Liver (tissue), 9 donors: Measurements from ENCODE around the gene SLC8A2. TPM values are rescaled to one million over a fixed set of nuclear protein-coding genes. Genes with fewer than 3 reads are reported as not detected.

Source experiments
- DNase-seq: peaks from one replicate; pipeline ENCODE4 v3.0.0-alpha.2; 2017; ENCODE audit warnings: low spot score
- H3K27ac ChIP-seq, 2 donors: one replicate each; pipeline ENCODE4 v1.7.0; 2013; ENCODE audit warnings: inconsistent platforms in 2 of 2, low read length in 2 of 2, control low read depth in 1 of 2, low read depth in 1 of 2, mild to moderate bottlenecking in 1 of 2
- H3K27me3 ChIP-seq, 4 donors: one replicate each; pipeline versions ENCODE4 v1.6.1 to v1.7.0; 2013; ENCODE audit warnings: low read length in 3 of 4, inconsistent platforms in 1 of 4, mild to moderate bottlenecking in 1 of 4, moderate library complexity in 1 of 4; ENCODE audit not compliant: control insufficient read depth in 4 of 4, insufficient read depth in 4 of 4
- H3K36me3 ChIP-seq, 4 donors: one replicate each; pipeline versions ENCODE4 v1.6.1 to v1.7.0; 2013; ENCODE audit warnings: low read length in 3 of 4, mild to moderate bottlenecking in 3 of 4, low read depth in 1 of 4, moderate library complexity in 1 of 4; ENCODE audit not compliant: control insufficient read depth in 4 of 4, insufficient read depth in 3 of 4
- H3K4me1 ChIP-seq, 4 donors: one replicate each; pipeline versions ENCODE4 v1.6.1 to v1.7.0; 2013; ENCODE audit warnings: low read length in 3 of 4, mild to moderate bottlenecking in 3 of 4, moderate library complexity in 1 of 4; ENCODE audit not compliant: control insufficient read depth in 4 of 4, insufficient read depth in 4 of 4
- H3K4me3 ChIP-seq, 3 donors: one replicate each; pipeline versions ENCODE4 v1.6.1 to v1.7.0; 2013; ENCODE audit warnings: low read length in 3 of 3, control low read depth in 1 of 3, low read depth in 1 of 3, mild to moderate bottlenecking in 1 of 3
- H3K9ac ChIP-seq, 2 donors: one replicate each; pipeline ENCODE4 v1.7.0; 2013; ENCODE audit warnings: low read length in 2 of 2, mild to moderate bottlenecking in 2 of 2, moderate library complexity in 2 of 2, control low read depth in 1 of 2, low read depth in 1 of 2
- H3K9me3 ChIP-seq, 4 donors: one replicate each; pipeline versions ENCODE4 v1.6.1 to v1.7.0; 2013; ENCODE audit warnings: low read length in 3 of 4; ENCODE audit not compliant: control insufficient read depth in 4 of 4
- ATF3 ChIP-seq: IDR thresholded peaks from 2 replicates; pipeline ENCODE4 v1.6.1; 2016; ENCODE audit warnings: antibody characterized with exemption
- CTCF ChIP-seq: fragments of 150-350 bp; IDR thresholded peaks from 2 replicates; pipeline ENCODE4 v1.5.1; 2017; ENCODE audit warnings: improper control_type of control experiment, low read depth, low read length; ENCODE audit not compliant: missing input control
- EGR1 ChIP-seq, 2 donors: IDR thresholded peaks; 2 replicates each; pipeline ENCODE4 v1.6.1; 2016 to 2018; ENCODE audit warnings: antibody characterized with exemption in 2 of 2, low read depth in 2 of 2
- FOXA2 ChIP-seq: IDR thresholded peaks from 2 replicates; pipeline ENCODE4 v1.6.1; 2016; ENCODE audit warnings: antibody characterized with exemption
- HNF4A ChIP-seq, 2 donors: conservative IDR thresholded peaks; 2 replicates each; pipeline ENCODE4 v1.6.1; 2016; ENCODE audit warnings: antibody characterized with exemption in 2 of 2, mild to moderate bottlenecking in 2 of 2
- HNF4G ChIP-seq: IDR thresholded peaks from 2 replicates; pipeline ENCODE4 v1.6.1; 2016; ENCODE audit warnings: antibody characterized with exemption
- NR2F2 ChIP-seq: IDR thresholded peaks from 2 replicates; pipeline ENCODE4 v1.6.1; 2016; ENCODE audit warnings: antibody characterized with exemption
- REST ChIP-seq: IDR thresholded peaks from 2 replicates; pipeline ENCODE4 v1.6.1; 2016; ENCODE audit warnings: antibody characterized with exemption, mild to moderate bottlenecking
- RXRA ChIP-seq, 2 donors: IDR thresholded peaks; 2 replicates each; pipeline ENCODE4 v1.6.1; 2017 to 2018; ENCODE audit warnings: antibody characterized with exemption in 2 of 2, mild to moderate bottlenecking in 1 of 2
- TAF1 ChIP-seq: conservative IDR thresholded peaks from 2 replicates; pipeline ENCODE4 v1.6.1; 2016; ENCODE audit warnings: antibody characterized with exemption, mild to moderate bottlenecking
- YY1 ChIP-seq: IDR thresholded peaks from 2 replicates; pipeline ENCODE4 v1.6.1; 2016; ENCODE audit warnings: antibody characterized with exemption, mild to moderate bottlenecking
- ZBTB33 ChIP-seq: IDR thresholded peaks from 2 replicates; pipeline ENCODE4 v1.6.1; 2016; ENCODE audit warnings: antibody characterized with exemption
- WGBS: extraction: QIAGEN DNeasy Blood & Tissue Kit; methylation state at CpG from one replicate; pipeline ENCODE4 v1.1.7; 2013; 5-methylcytosine and 5-hydroxymethylcytosine counted together
- polyA plus RNA-seq, 2 donors: library from polyadenylated mRNA; stranded (reverse) in 1 of 2; unstranded in 1 of 2; fragments of 200-250 nt in 1 of 2; fragments of >200 nt in 1 of 2; fragmentation: Nextera tagmentation in 1 of 2; extraction: Ambion mirVana in 1 of 2; gene quantifications; one replicate each; pipeline versions ENCODE4 v1.2.1 to v1.2.3, GENCODE V29; 2013 to 2015
- total RNA-seq, 2 donors: library from RNA; depleted of rRNA; stranded (reverse); fragments of >200 nt; gene quantifications; one replicate each; pipeline ENCODE4 v1.2.3, GENCODE V29; 2014
- TF ChIP-seq, protein P1 (sequence below): IDR thresholded peaks from 2 replicates; pipeline ENCODE4 v1.6.1; 2016; ENCODE audit warnings: antibody characterized with exemption
- donor health status: healthy.
- donor health status: healthy.
- donor health status: healthy.
- donor health status: healthy.
- donor health status: healthy.

Gene SLC8A2
- total and polyA plus RNA-seq, 4 donors: 0.01 to 0.25 TPM; not detected in 2

GRCh38 chr19:47479701-47480503 lies 8.2 kb upstream of the SLC8A2 start:
- no peak overlapping the region for H3K27ac ChIP-seq
- peaks cover 0 to 7% (median 2%) of the 10 kb centered on the region in 4 donors for H3K4me1 ChIP-seq
- no peak for TF ChIP-seq ZBTB33
- H3K27me3 ChIP-seq: no peaks in the 10 kb centered on the region
- H3K4me3 ChIP-seq: no peak overlapping the region
- no peaks in the 10 kb centered on the region for H3K9me3 ChIP-seq
- H3K9ac ChIP-seq: no peak overlapping the region
- no peak for DNase-seq
- WGBS: 34% methylated on average over 39 of the region's 39 CpGs
- H3K36me3 ChIP-seq: peaks cover 0 to 1% (median 0%) of the 10 kb centered on the region in 4 donors

DNA sequence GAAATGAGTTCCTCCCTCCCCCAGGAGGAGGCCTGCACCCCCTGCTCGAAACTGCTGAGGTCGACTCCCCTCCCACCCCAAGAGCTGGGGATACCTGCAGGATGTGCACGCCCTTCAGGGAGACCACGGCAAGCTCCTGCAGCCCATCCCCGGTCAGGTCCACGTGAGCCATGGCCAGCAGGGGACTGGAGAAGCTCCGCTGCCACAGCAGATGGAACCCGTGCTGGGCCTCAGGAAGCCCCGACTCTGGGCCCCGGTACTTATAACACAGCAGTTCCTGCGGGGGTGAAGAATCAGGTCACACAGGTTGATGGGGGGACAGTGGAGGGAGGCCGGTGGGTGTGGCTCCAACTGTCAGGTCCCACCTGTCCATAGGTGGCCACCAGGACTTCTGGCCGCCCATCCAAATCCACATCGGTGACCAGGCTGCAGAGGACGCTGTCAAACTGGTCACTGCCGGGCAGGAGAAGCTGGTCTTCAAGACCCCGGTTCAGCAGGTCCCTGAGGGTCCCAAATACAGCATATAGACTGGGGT lies 4.8 kb upstream of the SLC8A2 start:
- H3K9ac ChIP-seq: no peak overlapping the region
- peaks cover 0 to 3% (median 0%) of the 10 kb centered on the region in 4 donors for H3K27me3 ChIP-seq
- H3K9me3 ChIP-seq: no peaks in the 10 kb centered on the region
- peaks cover 0 to 3% (median 0%) of the 10 kb centered on the region in 4 donors for H3K36me3 ChIP-seq
- H3K4me1 ChIP-seq: peaks cover 0 to 4% (median 0%) of the 10 kb centered on the region in 4 donors
- no peak overlapping the region for H3K27ac ChIP-seq
- no peak overlapping the region for H3K4me3 ChIP-seq
- TF ChIP-seq ATF3 (no peak), NR2F2 (no peak), HNF4G (no peak), EGR1 (IDR thresholded peaks at IDR 0.05; ENCODE audit: low read depth in 2 of 2) (no peak), RXRA (IDR thresholded peaks at IDR 0.05) (no peak), TAF1 (no peak), CTCF (no peak), YY1 (no peak), REST (no peak), HNF4A (conservative IDR thresholded peaks at IDR 0.05) (no peak), FOXA2 (no peak), ZBTB33 (no peak)
- TF ChIP-seq, protein P1, sequence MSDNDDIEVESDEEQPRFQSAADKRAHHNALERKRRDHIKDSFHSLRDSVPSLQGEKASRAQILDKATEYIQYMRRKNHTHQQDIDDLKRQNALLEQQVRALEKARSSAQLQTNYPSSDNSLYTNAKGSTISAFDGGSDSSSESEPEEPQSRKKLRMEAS: no peak
- no peak for DNase-seq
- WGBS: 91% methylated on average over 17 of the region's 17 CpGs
